Skeletal muscle satellite cell (primary cell): ENCODE results near the gene FOSL1.

Experiments used
- H3K27me3 ChIP-seq: 2 replicates; pipeline ENCODE4 v1.7.0; 2013; ENCODE audit warnings: low read length; ENCODE audit not compliant: control insufficient read depth, insufficient read depth
- H3K36me3 ChIP-seq: 2 replicates; pipeline ENCODE4 v1.7.0; 2013; ENCODE audit warnings: mild to moderate bottlenecking, control low read depth, low read length; ENCODE audit not compliant: insufficient read depth
- H3K4me1 ChIP-seq: 2 replicates; pipeline ENCODE4 v1.7.0; 2013; ENCODE audit warnings: low read length; ENCODE audit not compliant: control insufficient read depth, insufficient read depth
- H3K4me2 ChIP-seq: 2 replicates; pipeline ENCODE4 v1.7.0; 2013; ENCODE audit warnings: mild to moderate bottlenecking, low read length
- H3K4me3 ChIP-seq: 2 replicates; pipeline ENCODE4 v1.7.0; 2013; ENCODE audit warnings: low read length
- H3K9ac ChIP-seq: 2 replicates; pipeline ENCODE4 v1.7.0; 2013; ENCODE audit warnings: mild to moderate bottlenecking, low read depth, low read length, moderate library complexity
- H3K9me3 ChIP-seq: replicated peaks from 2 replicates; pipeline ENCODE4 v1.7.0; 2013; ENCODE audit warnings: mild to moderate bottlenecking, control low read depth, low read length

FOSL1 gene

DNA sequence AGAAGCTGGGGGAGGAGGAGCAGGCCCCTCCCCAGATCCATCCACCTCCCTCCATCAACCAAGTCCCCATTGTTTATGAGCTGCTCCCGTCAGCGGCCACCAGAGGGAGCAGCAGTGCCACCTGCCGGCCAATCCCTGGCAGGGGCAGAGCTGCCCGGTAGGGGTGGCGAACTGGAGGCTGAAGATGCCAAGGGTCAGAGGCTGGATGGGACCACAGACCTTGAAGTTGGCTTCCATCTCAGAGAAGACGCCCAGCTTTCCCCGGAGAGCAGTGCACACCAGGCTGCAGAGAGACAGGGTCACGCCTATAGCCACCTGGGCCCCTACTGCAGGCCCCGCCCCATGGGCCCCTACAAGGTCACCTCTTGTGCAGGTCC is 15.5 kb downstream of the FOSL1 start:
- peaks cover 39% of the 10 kb centered on the region for H3K4me1 ChIP-seq
- no peak overlapping the region for H3K9ac ChIP-seq

DNA sequence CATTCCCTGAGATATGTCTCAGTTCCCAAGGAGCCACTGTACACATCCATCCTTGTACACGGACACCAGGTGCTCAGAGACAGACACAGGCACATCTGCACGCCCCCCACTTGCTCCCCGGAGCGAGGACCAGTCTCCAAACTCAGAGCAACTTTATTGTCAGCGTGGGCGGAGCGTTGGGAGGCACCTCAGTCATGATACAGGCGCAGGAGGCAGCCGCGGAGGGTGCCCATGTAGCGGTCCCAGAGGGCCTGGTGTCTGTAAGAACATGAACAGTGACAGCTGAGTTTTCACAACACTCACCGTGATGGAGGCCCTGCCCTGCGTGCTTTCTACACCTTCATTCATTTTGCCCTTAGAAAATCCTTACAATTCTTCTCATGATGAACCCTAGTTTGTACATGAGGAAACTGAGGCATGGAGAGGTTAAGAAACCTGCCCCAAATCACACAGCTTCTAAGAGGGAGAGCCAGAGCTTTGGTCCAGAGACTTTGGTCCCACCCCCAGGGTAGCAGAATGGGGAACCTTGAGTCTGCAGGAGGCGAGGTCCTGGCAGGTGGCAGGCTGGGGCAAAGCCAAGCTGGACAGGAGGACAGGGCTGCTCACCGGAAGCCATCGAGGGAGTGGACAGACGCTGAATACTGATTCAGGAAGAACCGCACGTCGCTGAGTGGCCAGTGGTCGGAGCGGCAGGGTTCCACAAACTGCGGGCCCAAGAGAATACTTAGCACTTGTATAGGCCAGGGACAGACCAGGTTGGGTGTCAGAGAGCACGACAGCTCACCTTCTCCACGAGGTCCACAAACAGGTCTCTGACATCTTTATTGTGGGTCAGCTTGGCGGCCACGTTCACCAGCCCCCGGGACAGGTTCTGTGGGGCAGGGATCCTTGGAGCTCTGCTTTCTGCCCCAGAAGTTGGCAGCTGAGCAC is 16.1 kb downstream of the FOSL1 start:
- no peak overlapping the region for H3K4me3 ChIP-seq
- H3K9me3 ChIP-seq = no peaks in the 10 kb centered on the region
- H3K4me2 ChIP-seq = peak overlapping the region; percentile 7
- H3K9ac ChIP-seq = no peak overlapping the region
- H3K27me3 ChIP-seq = no peaks in the 10 kb centered on the region
- H3K36me3 ChIP-seq = peaks cover 47% of the 10 kb centered on the region
- H3K4me1 ChIP-seq = peaks cover 33% of the 10 kb centered on the region

More for the DNA sequence above, 15.5 kb downstream of the FOSL1 start:
- H3K9me3 ChIP-seq = no peaks in the 10 kb centered on the region
- H3K36me3 ChIP-seq = peaks cover 47% of the 10 kb centered on the region
- peak overlapping the region; percentile 7 for H3K4me2 ChIP-seq
- H3K27me3 ChIP-seq = no peaks in the 10 kb centered on the region
- no peak overlapping the region for H3K4me3 ChIP-seq

DNA sequence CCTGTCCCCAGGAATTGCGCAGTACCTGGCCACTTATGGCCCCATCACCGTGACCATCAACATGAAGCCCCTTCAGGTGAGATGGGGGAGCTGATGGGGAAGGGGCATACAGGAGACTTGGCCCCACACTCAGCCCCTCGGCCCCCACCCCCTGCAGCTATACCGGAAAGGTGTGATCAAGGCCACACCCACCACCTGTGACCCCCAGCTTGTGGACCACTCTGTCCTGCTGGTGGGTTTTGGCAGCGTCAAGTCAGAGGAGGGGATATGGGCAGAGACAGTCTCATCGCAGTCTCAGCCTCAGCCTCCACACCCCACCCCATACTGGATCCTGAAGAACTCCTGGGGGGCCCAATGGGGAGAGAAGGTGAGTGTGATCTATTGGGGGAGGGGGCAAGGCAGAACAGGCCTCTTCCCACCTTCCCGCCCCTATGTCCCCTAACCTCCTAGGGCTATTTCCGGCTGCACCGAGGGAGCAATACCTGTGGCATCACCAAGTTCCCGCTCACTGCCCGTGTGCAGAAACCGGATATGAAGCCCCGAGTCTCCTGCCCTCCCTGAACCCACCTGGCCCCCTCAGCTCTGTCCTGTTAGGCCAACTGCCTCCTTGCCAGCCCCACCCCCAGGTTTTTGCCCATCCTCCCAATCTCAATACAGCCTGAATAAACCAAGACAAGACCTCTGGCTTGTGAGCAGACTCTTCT is 17.0 kb downstream of the FOSL1 start:
- Histone ChIP-seq H3K36me3 (peaks cover 47% of the 10 kb centered on the region), H3K4me1 (peaks cover 28% of the 10 kb centered on the region), H3K4me3 (no peak overlapping the region), H3K9ac (no peak overlapping the region), H3K4me2 (no peak overlapping the region), H3K27me3 (no peaks in the 10 kb centered on the region), H3K9me3 (no peaks in the 10 kb centered on the region)

DNA sequence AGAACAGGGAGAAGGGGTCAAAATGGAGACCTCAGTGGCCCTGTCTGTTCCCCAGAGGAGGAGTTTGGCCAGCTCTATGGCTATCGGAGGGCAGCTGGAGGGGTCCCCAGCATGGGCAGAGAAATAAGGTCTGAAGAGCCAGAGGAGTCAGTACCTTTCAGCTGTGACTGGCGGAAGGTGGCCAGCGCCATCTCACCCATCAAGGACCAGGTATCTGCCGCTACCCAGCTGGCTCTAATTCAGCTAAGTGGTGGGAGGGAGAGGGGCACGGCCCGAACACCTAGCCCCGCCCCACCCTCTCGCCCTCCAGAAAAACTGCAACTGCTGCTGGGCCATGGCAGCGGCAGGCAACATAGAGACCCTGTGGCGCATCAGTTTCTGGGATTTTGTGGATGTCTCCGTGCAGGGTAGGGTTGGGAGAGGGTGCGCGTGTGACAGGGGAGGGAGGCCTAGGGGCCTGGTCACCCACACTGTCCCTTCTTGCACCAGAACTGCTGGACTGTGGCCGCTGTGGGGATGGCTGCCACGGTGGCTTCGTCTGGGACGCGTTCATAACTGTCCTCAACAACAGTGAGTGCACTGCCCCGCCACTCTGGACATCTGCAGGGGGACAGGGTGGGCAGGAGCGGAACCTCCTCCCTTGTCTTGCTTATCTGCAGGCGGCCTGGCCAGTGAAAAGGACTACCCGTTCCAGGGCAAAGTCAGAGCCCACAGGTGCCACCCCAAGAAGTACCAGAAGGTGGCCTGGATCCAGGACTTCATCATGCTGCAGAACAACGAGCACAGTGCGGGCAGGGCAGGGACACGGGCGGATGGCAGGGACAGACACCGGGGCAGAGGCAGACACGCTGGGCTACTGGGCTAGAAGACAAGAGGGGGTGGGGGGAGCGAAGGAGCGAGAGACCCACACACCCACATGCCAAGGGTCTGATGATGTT is 17.8 kb downstream of the FOSL1 start:
- peaks cover 25% of the 10 kb centered on the region for H3K4me1 ChIP-seq
- H3K4me2 ChIP-seq = no peak overlapping the region
- peaks cover 47% of the 10 kb centered on the region for H3K36me3 ChIP-seq
- H3K9ac ChIP-seq = no peak overlapping the region
- no peaks in the 10 kb centered on the region for H3K27me3 ChIP-seq
- no peaks in the 10 kb centered on the region for H3K9me3 ChIP-seq
- H3K4me3 ChIP-seq = no peak overlapping the region

- H3K36me3 ChIP-seq = peaks cover 44% of the 10 kb centered on the region
- no peak overlapping the region for H3K9ac ChIP-seq
- H3K4me1 ChIP-seq = peaks cover 14% of the 10 kb centered on the region
- H3K4me2 ChIP-seq = no peak overlapping the region
- no peak overlapping the region for H3K4me3 ChIP-seq
- no peaks in the 10 kb centered on the region for H3K9me3 ChIP-seq
- H3K27me3 ChIP-seq = no peaks in the 10 kb centered on the region
Measured at GRCh38 chr11:65880844-65881421, 19.3 kb downstream of the FOSL1 start.

GRCh38 chr11:65880027-65880426 is 20.2 kb downstream of the FOSL1 start:
- H3K4me2 ChIP-seq = no peak overlapping the region
- no peak overlapping the region for H3K4me3 ChIP-seq
- no peaks in the 10 kb centered on the region for H3K9me3 ChIP-seq
- H3K4me1 ChIP-seq = peaks cover 14% of the 10 kb centered on the region
- H3K36me3 ChIP-seq = peaks cover 35% of the 10 kb centered on the region
- H3K27me3 ChIP-seq = no peaks in the 10 kb centered on the region
- H3K9ac ChIP-seq = no peak overlapping the region

- Histone ChIP-seq H3K27me3 (no peaks in the 10 kb centered on the region), H3K4me2 (no peak within 1 kb of the TSS), H3K9me3 (no peaks in the 10 kb centered on the region), H3K36me3 (peaks cover 32% of the 10 kb centered on the region), H3K9ac (no peak within 1 kb of the TSS), H3K4me1 (peaks cover 10% of the 10 kb centered on the region), H3K4me3 (no peak within 1 kb of the TSS)
Measured at GRCh38 chr11:65879617-65880016, 20.6 kb downstream of the FOSL1 start, which contains the start of gene CTSW. Gene CTSW, plus strand, starts transcription at chr11:65879837. Its CDS starts 18 bp downstream, at chr11:65879855.

DNA sequence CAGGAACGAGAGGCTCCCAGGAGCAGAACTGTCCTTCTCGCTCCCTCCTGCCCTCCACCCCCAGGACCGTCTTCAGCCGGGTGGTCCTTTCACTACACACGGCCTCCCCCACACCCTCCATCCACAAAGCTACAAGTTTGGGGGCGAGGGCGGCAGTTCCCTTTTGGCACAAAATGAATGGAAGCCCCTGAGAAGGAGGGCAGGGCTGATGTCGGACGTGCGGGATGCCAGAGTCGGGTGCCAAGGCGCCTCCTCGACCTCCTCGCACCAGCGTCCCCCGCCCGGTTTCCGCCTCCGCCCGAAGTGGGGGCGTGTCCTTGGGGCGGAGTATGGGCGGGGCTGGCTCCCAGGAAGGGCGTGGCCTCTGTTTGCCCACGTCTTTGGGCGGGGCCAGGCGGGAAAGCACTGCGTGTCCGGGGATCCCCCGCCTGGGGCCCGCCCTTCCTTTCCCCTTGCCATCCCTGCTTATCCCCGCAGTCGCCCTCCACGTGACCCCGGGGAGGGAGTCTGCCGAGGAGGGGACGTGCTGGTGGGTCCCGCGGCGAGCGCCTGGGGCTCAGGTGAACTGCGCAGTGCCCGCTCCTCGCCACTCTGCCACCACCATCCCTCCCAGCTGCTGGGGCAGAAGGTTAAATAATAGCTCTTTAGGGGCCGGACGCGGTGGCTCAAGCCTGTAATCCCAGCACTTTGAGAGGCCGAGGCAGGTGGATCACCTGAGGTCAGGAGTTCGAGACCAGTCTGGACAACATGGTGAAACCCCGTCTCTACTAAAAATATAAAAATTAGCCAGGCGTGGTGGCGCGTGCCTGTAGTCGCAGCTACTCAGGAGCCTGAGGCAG is 26.7 kb downstream of the FOSL1 start:
- peaks cover 26% of the 10 kb centered on the region for H3K4me1 ChIP-seq
- H3K36me3 ChIP-seq = peaks cover 27% of the 10 kb centered on the region
- no peaks in the 10 kb centered on the region for H3K9me3 ChIP-seq
- peak overlapping the region; percentile 93 for H3K4me2 ChIP-seq
- no peaks in the 10 kb centered on the region for H3K27me3 ChIP-seq
- H3K9ac ChIP-seq = peak overlapping the region; percentile 92
- peak overlapping the region; percentile 81 for H3K4me3 ChIP-seq

GRCh38 chr11:65872586-65873317 is 27.4 kb downstream of the FOSL1 start, which contains the start of gene EFEMP2:
Gene EFEMP2, minus strand, starts transcription at chr11:65872800. Its CDS starts 446 bp downstream, at chr11:65872354.
- peak within 1 kb of the TSS; percentile 92 for H3K9ac ChIP-seq
- H3K4me3 ChIP-seq = peak within 1 kb of the TSS; percentile 81
- no peaks in the 10 kb centered on the region for H3K27me3 ChIP-seq
- H3K9me3 ChIP-seq = no peaks in the 10 kb centered on the region
- peaks cover 26% of the 10 kb centered on the region for H3K4me1 ChIP-seq
- peak within 1 kb of the TSS; percentile 93 for H3K4me2 ChIP-seq
- peaks cover 35% of the 10 kb centered on the region for H3K36me3 ChIP-seq
